ENCODE measurements around the gene TMED4.
"Not testable (repeated sequence)": the region's sequence is repeated elsewhere in the genome, so short reads cannot be mapped to it uniquely, and the experiment has no call there.

The TMED4 gene

GRCh38 chr7:44561962-44562621, 19.9 kb downstream of the TMED4 start:
- TF ChIP-seq CTCF (conservative IDR thresholded peaks at IDR 0.05; ENCODE audit: low read depth, low read length) = no peak
- DNase-seq (ENCODE audit: low read depth) = no peak
- no peak overlapping the region for H3K4me3 ChIP-seq (ENCODE audit: low read length)

GRCh38 chr7:44561481-44561880, 20.6 kb downstream of the TMED4 start:
- no peak for TF ChIP-seq CTCF (conservative IDR thresholded peaks at IDR 0.05; ENCODE audit: low read depth, low read length)
- DNase-seq (ENCODE audit: low read depth) = no peak
- H3K4me3 ChIP-seq (ENCODE audit: low read length) = no peak overlapping the region

GRCh38 chr7:44559485-44559884, 22.5 kb downstream of the TMED4 start:
- no peak for TF ChIP-seq CTCF (conservative IDR thresholded peaks at IDR 0.05; ENCODE audit: low read depth, low read length)
- DNase-seq (ENCODE audit: low read depth) = no peak
- no peak overlapping the region for H3K4me3 ChIP-seq (ENCODE audit: low read length)

GRCh38 chr7:44557485-44557884, 24.5 kb downstream of the TMED4 start:
- DNase-seq (ENCODE audit: low read depth) = no peak
- no peak for TF ChIP-seq CTCF (conservative IDR thresholded peaks at IDR 0.05; ENCODE audit: low read depth, low read length)
- H3K4me3 ChIP-seq (ENCODE audit: low read length) = no peak overlapping the region

- TF ChIP-seq CTCF (conservative IDR thresholded peaks at IDR 0.05; ENCODE audit: low read depth, low read length) = no peak
- no peak for DNase-seq (ENCODE audit: low read depth)
- H3K4me3 ChIP-seq (ENCODE audit: low read length) = no peak overlapping the region
These were observed 26.7 kb downstream of the TMED4 start for GRCh38 chr7:44555350-44555749.

GRCh38 chr7:44552473-44553005, 29.5 kb downstream of the TMED4 start:
- H3K4me3 ChIP-seq (ENCODE audit: low read length); DNase-seq (ENCODE audit: low read depth): not testable (repeated sequence)

GRCh38 chr7:44549457-44549856, 32.6 kb downstream of the TMED4 start:
- no peak overlapping the region for H3K4me3 ChIP-seq (ENCODE audit: low read length)
- no peak for DNase-seq (ENCODE audit: low read depth)
- TF ChIP-seq CTCF (conservative IDR thresholded peaks at IDR 0.05; ENCODE audit: low read depth, low read length) = no peak
